ENCODE data around the gene GARRE1.

The GARRE1 gene

GRCh38 chr19:34291235-34291634, 36.9 kb downstream of the GARRE1 start:
- DNase-seq (ENCODE audit: low read depth, low spot score) = no peak

DNA sequence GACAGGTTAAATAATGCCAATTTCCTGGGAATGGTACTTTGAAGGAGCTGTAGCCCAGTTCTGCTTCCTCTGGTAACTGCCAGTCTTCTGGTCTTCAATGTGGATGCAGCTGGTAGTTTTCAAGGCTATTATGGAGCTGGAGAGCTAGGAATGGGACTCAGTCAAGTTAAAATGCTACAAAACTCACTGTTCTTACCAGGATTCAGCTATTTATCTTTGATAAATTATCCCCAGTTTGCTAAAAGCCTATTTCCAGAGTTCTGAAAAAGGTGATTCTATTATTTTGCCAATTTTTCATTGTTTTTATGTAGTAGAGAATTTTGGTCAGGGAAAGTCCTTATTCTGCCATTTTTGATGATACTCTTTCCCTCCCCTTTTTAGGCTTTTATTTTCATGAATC, 40.7 kb downstream of the GARRE1 start:
- no peak for DNase-seq (ENCODE audit: low read depth, low spot score)

- DNase-seq (ENCODE audit: low read depth, low spot score) = no peak
Observed at GRCh38 chr19:34298891-34299520, 44.7 kb downstream of the GARRE1 start.

- DNase-seq (ENCODE audit: low read depth, low spot score) = no peak
Observed at GRCh38 chr19:34299576-34299975, 45.2 kb downstream of the GARRE1 start.

GRCh38 chr19:34300380-34300779, 46.0 kb downstream of the GARRE1 start:
- DNase-seq (ENCODE audit: low read depth, low spot score) = no peak

DNA sequence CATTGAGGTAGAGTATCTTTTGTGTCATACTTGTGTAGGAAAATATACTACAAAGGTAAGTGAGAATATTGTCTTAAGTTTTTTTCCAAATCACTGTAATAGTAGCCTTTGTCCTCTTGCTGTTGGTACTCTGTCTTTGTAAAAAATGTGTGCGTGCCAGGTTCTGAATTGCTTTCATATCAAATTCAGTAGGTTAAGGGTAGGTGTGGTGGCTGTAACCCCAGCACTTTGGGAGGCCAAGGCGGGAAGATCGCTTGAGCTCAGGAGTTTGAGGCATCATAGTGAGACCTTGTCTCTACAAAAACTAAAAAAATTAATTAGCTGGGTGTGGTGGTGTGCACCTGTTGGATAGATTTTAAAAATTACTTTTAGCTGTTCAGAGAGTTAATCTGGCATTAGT, 46.6 kb downstream of the GARRE1 start:
- DNase-seq (ENCODE audit: low read depth, low spot score) = no peak

Measured in activated naive CD8-positive, alpha-beta T cell treated with anti-CD3 and anti-CD28 coated beads, Interleukin-2, amount 50 U/mL, for 16 hours (primary cell).